ENCODE measurements around the gene RYR2. TPM values are rescaled to one million over a fixed set of nuclear protein-coding genes. Genes with fewer than 3 reads are reported as not detected.
"Not testable (repeated sequence)": the region's sequence is repeated elsewhere in the genome, so short reads cannot be mapped to it uniquely, and the experiment has no call there.

RYR2 gene
- total RNA-seq, 1 experiment from 2014 or later = 0.90 TPM

GRCh38 chr1:237124856-237125462 is 83.0 kb downstream of the RYR2 start:
- no peak for TF ChIP-seq CTCF (IDR thresholded peaks at IDR 0.05; ENCODE audit: unreplicated experiment)
- intact Hi-C loops (cut with micrococcal nuclease; ENCODE audit: unreplicated experiment) = no loop called here
- Mint-ChIP-seq H3K4me3 (ENCODE audit: low read depth, unreplicated experiment) (no peak overlapping the region), H3K36me3 (ENCODE audit: insufficient read depth, unreplicated experiment) (no peaks in the 10 kb centered on the region), H3K4me1 (ENCODE audit: low read depth, unreplicated experiment) (no peaks in the 10 kb centered on the region), H3K27ac (ENCODE audit: unreplicated experiment) (no peak overlapping the region), H3K27me3 (ENCODE audit: unreplicated experiment) (no peaks in the 10 kb centered on the region), H3K9me3 (ENCODE audit: low read depth, unreplicated experiment) (peaks cover 23% of the 10 kb centered on the region)
- CTCF ChIA-PET = no interaction called here
- DNase-seq = no peak
- no TSS peak for BruUV-seq (replicated peaks)

- Mint-ChIP-seq H3K9me3 (ENCODE audit: low read depth, unreplicated experiment) (peaks cover 21% of the 10 kb centered on the region), H3K4me1 (ENCODE audit: low read depth, unreplicated experiment) (no peaks in the 10 kb centered on the region), H3K4me3 (ENCODE audit: low read depth, unreplicated experiment) (no peak overlapping the region), H3K27me3 (ENCODE audit: unreplicated experiment) (no peaks in the 10 kb centered on the region), H3K36me3 (ENCODE audit: insufficient read depth, unreplicated experiment) (no peaks in the 10 kb centered on the region), H3K27ac (ENCODE audit: unreplicated experiment) (no peak overlapping the region)
- no peak for DNase-seq
- intact Hi-C loops (cut with micrococcal nuclease; ENCODE audit: unreplicated experiment) = no loop called here
- no peak for TF ChIP-seq CTCF (IDR thresholded peaks at IDR 0.05; ENCODE audit: unreplicated experiment)
- CTCF ChIA-PET = no interaction called here
- no TSS peak for BruUV-seq (replicated peaks)
These were observed 84.2 kb downstream of the RYR2 start for GRCh38 chr1:237126180-237126579.

- intact Hi-C loops (cut with micrococcal nuclease; ENCODE audit: unreplicated experiment); BruUV-seq (replicated peaks): not testable (repeated sequence)
These were observed 85.3 kb downstream of the RYR2 start for GRCh38 chr1:237127301-237127700.

GRCh38 chr1:237133921-237134320 is 91.9 kb downstream of the RYR2 start:
- Mint-ChIP-seq H3K9me3 (ENCODE audit: low read depth, unreplicated experiment) (peaks cover 13% of the 10 kb centered on the region), H3K27me3 (ENCODE audit: unreplicated experiment) (no peaks in the 10 kb centered on the region), H3K4me3 (ENCODE audit: low read depth, unreplicated experiment) (no peak overlapping the region), H3K27ac (ENCODE audit: unreplicated experiment) (no peak overlapping the region), H3K4me1 (ENCODE audit: low read depth, unreplicated experiment) (no peaks in the 10 kb centered on the region), H3K36me3 (ENCODE audit: insufficient read depth, unreplicated experiment) (no peaks in the 10 kb centered on the region)
- no peak for TF ChIP-seq CTCF (IDR thresholded peaks at IDR 0.05; ENCODE audit: unreplicated experiment)
- no TSS peak for BruUV-seq (replicated peaks)
- intact Hi-C loops (cut with micrococcal nuclease; ENCODE audit: unreplicated experiment) = no loop called here
- DNase-seq = no peak
- CTCF ChIA-PET = interaction anchor here (0.6 kb wide), 1 partner anchor 1612 kb away, joined by 6 read pairs; no protein-coding TSS in a partner anchor

More at GRCh38 chr1:237127301-237127700, 85.3 kb downstream of the RYR2 start:
- H3K36me3 Mint-ChIP-seq (ENCODE audit: insufficient read depth, unreplicated experiment); H3K27me3 Mint-ChIP-seq (ENCODE audit: unreplicated experiment); DNase-seq; H3K4me1 Mint-ChIP-seq (ENCODE audit: low read depth, unreplicated experiment); H3K27ac Mint-ChIP-seq (ENCODE audit: unreplicated experiment); H3K4me3 Mint-ChIP-seq (ENCODE audit: low read depth, unreplicated experiment); CTCF ChIA-PET: not testable (repeated sequence)
- H3K9me3 Mint-ChIP-seq (ENCODE audit: low read depth, unreplicated experiment) = peaks cover 18% of the 10 kb centered on the region

GRCh38 chr1:237134929-237135328 is 92.9 kb downstream of the RYR2 start:
- Mint-ChIP-seq H3K36me3 (ENCODE audit: insufficient read depth, unreplicated experiment) (no peaks in the 10 kb centered on the region), H3K4me1 (ENCODE audit: low read depth, unreplicated experiment) (no peaks in the 10 kb centered on the region), H3K27me3 (ENCODE audit: unreplicated experiment) (no peaks in the 10 kb centered on the region), H3K27ac (ENCODE audit: unreplicated experiment) (no peak overlapping the region), H3K4me3 (ENCODE audit: low read depth, unreplicated experiment) (no peak overlapping the region), H3K9me3 (ENCODE audit: low read depth, unreplicated experiment) (peaks cover 13% of the 10 kb centered on the region)
- DNase-seq = no peak
- CTCF ChIA-PET = no interaction called here
- no peak for TF ChIP-seq CTCF (IDR thresholded peaks at IDR 0.05; ENCODE audit: unreplicated experiment)
- no TSS peak for BruUV-seq (replicated peaks)
- intact Hi-C loops (cut with micrococcal nuclease; ENCODE audit: unreplicated experiment) = no loop called here

Measured in Calu3 (cell line).